Heart left ventricle (tissue), 13 donors: Measurements from ENCODE around the gene OR6K6.

Experiments
- CTCF ChIP-seq, 12 donors: fragments of 200-600 bp; sonication (generic) in 4 of 12; IDR thresholded peaks; one replicate each; pipeline versions ENCODE4 v1.5.0 to v1.8.0; 2018 to 2022; ENCODE audit warnings: antibody characterized with exemption in 12 of 12, mild to moderate bottlenecking in 5 of 12
- POLR2A ChIP-seq, 2 donors: fragments of 450-650 bp; IDR thresholded peaks; one replicate each; pipeline ENCODE4 v1.6.1; 2017; ENCODE audit warnings: antibody characterized with exemption in 2 of 2, mild to moderate bottlenecking in 2 of 2, moderate library complexity in 2 of 2
- donor health status: ischemic (EF 13 %, LVEDD 7.1; RV severe dilation, severe dysfunction).
- donor health status: DM: no; HTN: yes; CAD: no.
- donor health status: DM: no; HTN: no; CAD: no.
- donor health status: ischemic (EF 25% LVEDD 6.9; RV normal size, moderate dysfunction).
- donor health status: ischemic (EF 25% LVEDD 5.7; RV mildly dilated, moderate dysfunction).
- donor health status: ischemic (EF 35%, LVEDD 5.7; RV mildly dilated, moderate dysfunction).
- donor health status: nonischemic (EF 11% LVEDD 7.7; RV severe dilation, severe dysfunction).
- donor health status: DM: yes; HTN: yes; CAD: no.
- donor health status: PGD.
- donor health status: ischemic (EF 29% LVEDD 5.4; RV normal size, mild dysfunction).
- donor health status: nonischemic (EF 23%, LVEDD 6.1; RV moderate dilation, normal function).

- TF ChIP-seq CTCF (IDR thresholded peaks at IDR 0.05) (no peak), POLR2A (IDR thresholded peaks at IDR 0.05) (no peak)
Observed at GRCh38 chr1:158801396-158801795, 46.9 kb downstream of the OR6K6 start.
